ENCODE measurements around the gene GABRB3. TPM values are rescaled to one million over a fixed set of nuclear protein-coding genes. Genes with fewer than 3 reads are reported as not detected.

The GABRB3 gene
- total RNA-seq, 4 donors from 2014 or later = 0.67 to 3.2 (median 2.2) TPM

GRCh38 chr15:26635105-26635504 is 137.8 kb downstream of the GABRB3 start:
- Histone ChIP-seq H3K27me3 (no peaks in the 10 kb centered on the region), H3K27ac (no peak overlapping the region), H3K4me3 (no peak overlapping the region), H3K4me1 (no peaks in the 10 kb centered on the region), H3K9me3 (no peaks in the 10 kb centered on the region), H3K36me3 (no peaks in the 10 kb centered on the region)
- DNase-seq = no peak
- TF ChIP-seq CTCF (IDR thresholded peaks at IDR 0.05) (no peak), POLR2A (IDR thresholded peaks at IDR 0.05) (no peak)

GRCh38 chr15:26634319-26634718 is 138.5 kb downstream of the GABRB3 start:
- H3K27ac ChIP-seq = no peak overlapping the region
- DNase-seq = no peak
- no peak overlapping the region for H3K4me3 ChIP-seq
- H3K4me1 ChIP-seq = no peaks in the 10 kb centered on the region
- TF ChIP-seq CTCF (IDR thresholded peaks at IDR 0.05) (no peak), POLR2A (IDR thresholded peaks at IDR 0.05) (no peak)
- H3K9me3 ChIP-seq = no peaks in the 10 kb centered on the region
- H3K27me3 ChIP-seq = no peaks in the 10 kb centered on the region
- no peaks in the 10 kb centered on the region for H3K36me3 ChIP-seq

- no peak for TF ChIP-seq CTCF (IDR thresholded peaks at IDR 0.05)
- TF ChIP-seq POLR2A (IDR thresholded peaks at IDR 0.05) = no peak
- Histone ChIP-seq H3K4me3 (no peak overlapping the region), H3K4me1 (no peaks in the 10 kb centered on the region), H3K27me3 (no peaks in the 10 kb centered on the region), H3K27ac (no peak overlapping the region), H3K9me3 (no peaks in the 10 kb centered on the region), H3K36me3 (no peaks in the 10 kb centered on the region)
- DNase-seq = no peak
These were observed 140.4 kb downstream of the GABRB3 start for GRCh38 chr15:26632500-26632899.

- Histone ChIP-seq H3K4me3 (no peak overlapping the region), H3K9me3 (no peaks in the 10 kb centered on the region), H3K4me1 (no peaks in the 10 kb centered on the region), H3K27ac (no peak overlapping the region), H3K27me3 (no peaks in the 10 kb centered on the region), H3K36me3 (no peaks in the 10 kb centered on the region)
- TF ChIP-seq POLR2A (IDR thresholded peaks at IDR 0.05) = no peak
- TF ChIP-seq CTCF (IDR thresholded peaks at IDR 0.05) = no peak
- no peak for DNase-seq
These were observed 141.0 kb downstream of the GABRB3 start for GRCh38 chr15:26631894-26632293.

- no peaks in the 10 kb centered on the region for H3K36me3 ChIP-seq
- H3K27me3 ChIP-seq = no peaks in the 10 kb centered on the region
- DNase-seq = no peak
- H3K9me3 ChIP-seq = no peaks in the 10 kb centered on the region
- TF ChIP-seq CTCF (IDR thresholded peaks at IDR 0.05) = no peak
- no peak overlapping the region for H3K4me3 ChIP-seq
- no peaks in the 10 kb centered on the region for H3K4me1 ChIP-seq
- no peak overlapping the region for H3K27ac ChIP-seq
These were observed 142.0 kb downstream of the GABRB3 start for GRCh38 chr15:26630857-26631256.

- Histone ChIP-seq H3K4me1 (no peaks in the 10 kb centered on the region), H3K27me3 (no peaks in the 10 kb centered on the region), H3K27ac (peak overlapping the region in 1 of 4 donors; percentile 34), H3K4me3 (peak overlapping the region in 2 of 4 donors; percentile 7 to 19), H3K9me3 (no peaks in the 10 kb centered on the region), H3K36me3 (no peaks in the 10 kb centered on the region)
- DNase-seq = peak in 2 of 3 donors; percentile 50 to 62
- peak in 1 of 2 donors; percentile 37 for TF ChIP-seq POLR2A (IDR thresholded peaks at IDR 0.05)
- TF ChIP-seq CTCF (IDR thresholded peaks at IDR 0.05) = no peak
These were observed 143.9 kb downstream of the GABRB3 start for GRCh38 chr15:26628879-26629529.

Measured in Peyer's patch (tissue), 4 donors.